ENCODE measurements around the gene FUT8. TPM values are rescaled to one million over a fixed set of nuclear protein-coding genes. Genes with fewer than 3 reads are reported as not detected.
"Not testable (repeated sequence)": the region's sequence is repeated elsewhere in the genome, so short reads cannot be mapped to it uniquely, and the experiment has no call there.

FUT8 gene
- polyA plus RNA-seq, 3 donors: 20.8 to 22.7 (median 21.2) TPM

DNA sequence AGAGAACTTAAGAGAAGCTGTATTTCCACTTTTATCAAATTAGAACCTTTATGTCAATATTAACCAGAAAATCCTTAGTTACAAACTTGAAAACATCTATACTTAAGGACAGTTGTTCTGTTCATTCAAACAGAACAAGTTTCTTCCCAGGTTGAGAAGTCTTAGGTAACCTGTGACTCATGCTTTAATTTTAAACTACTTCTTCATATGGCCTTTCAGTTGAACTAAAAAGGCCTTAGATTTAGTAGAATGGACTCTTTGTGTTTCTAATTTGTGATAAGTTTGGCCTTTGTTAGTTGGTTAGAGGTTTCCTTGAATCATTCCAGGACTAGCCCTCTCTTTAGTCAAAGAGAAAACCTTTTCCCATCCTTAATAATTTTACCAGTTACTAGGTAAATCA, 274.2 kb downstream of the FUT8 start:
- no peak for DNase-seq (ENCODE audit: low read depth in 3 of 3, low spot score in 2 of 3)

GRCh38 chr14:65689070-65689469, 276.5 kb downstream of the FUT8 start:
- no peak for DNase-seq (ENCODE audit: low read depth in 3 of 3, low spot score in 2 of 3)

DNA sequence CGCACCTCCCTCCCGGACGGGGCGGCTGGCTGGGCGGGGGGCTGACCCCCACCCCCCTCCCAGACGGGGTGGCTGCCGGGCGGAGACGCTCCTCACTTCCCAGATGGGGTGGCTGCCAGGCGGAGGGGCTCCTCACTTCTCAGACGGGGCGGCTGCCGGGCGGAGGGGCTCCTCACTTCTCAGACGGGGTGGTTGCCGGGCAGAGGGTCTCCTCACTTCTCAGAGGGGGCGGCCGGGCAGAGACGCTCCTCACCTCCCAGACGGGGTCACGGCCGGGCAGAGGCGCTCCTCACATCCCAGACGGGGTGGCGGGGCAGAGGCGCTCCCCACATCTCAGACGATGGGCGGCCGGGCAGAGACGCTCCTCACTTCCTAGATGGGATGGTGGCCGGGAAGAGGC, 280.0 kb downstream of the FUT8 start:
- not testable (repeated sequence) for DNase-seq (ENCODE audit: low read depth in 3 of 3, low spot score in 2 of 3)

GRCh38 chr14:65696801-65697200, 284.3 kb downstream of the FUT8 start:
- no peak for DNase-seq (ENCODE audit: low read depth in 3 of 3, low spot score in 2 of 3)

DNA sequence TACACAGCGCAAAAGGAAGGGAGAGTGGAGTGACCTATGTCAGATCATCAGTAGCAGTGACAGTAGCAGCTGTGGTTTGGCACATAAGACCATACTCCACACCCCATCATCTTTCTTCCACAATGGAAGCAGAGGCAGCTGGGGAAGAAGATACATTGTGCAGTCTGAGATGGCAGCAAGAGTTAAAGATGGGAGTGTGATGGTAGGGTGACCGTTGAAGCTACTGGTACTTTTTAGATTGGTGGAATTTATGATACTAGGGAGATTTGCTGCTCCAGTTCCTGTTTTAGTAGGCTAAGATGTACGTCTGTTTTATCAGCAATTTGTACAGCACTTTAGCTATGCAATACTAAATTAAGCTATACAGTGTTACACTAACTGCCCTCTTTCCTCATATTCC, 291.0 kb downstream of the FUT8 start:
- DNase-seq (ENCODE audit: low read depth in 3 of 3, low spot score in 2 of 3): no peak

DNA sequence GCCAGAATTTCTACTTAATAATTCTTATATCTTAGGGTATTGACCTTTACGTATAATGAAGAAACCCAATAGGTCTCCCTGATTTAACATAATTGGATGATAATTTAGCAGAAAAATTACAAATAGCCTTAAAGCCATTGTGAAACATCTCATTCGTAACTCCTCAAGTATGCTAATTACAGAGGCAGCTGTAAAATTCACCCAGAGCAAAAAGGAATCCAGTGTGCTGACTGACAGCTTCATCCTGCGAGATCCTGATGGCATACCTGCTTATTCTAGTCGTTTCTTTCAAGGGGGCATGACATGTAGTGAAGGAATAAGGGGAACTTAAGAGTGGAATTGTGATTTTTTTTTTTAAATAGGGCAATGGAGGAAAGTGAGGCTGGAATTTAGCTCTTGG, 291.5 kb downstream of the FUT8 start:
- DNase-seq (ENCODE audit: low read depth in 3 of 3, low spot score in 2 of 3): no peak

DNA sequence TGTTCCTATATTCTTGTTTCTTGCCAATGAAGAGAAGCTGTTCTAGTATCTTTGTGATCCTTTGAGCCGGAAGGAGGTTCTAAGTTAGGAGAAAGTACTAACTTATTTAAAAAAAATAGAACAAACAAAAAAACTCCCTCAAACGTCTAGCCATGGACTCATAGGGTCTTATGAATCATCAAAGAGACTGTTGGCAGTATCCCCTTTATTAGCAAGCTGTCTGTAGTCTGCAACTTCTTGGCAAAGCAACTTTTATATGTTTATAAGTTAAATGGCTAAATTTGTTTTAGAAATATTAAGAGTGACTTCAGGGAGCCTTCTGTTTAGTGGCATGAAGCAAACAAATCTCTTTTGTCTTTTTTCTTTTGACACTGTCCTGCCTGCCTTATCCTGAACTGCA, 291.9 kb downstream of the FUT8 start:
- no peak for DNase-seq (ENCODE audit: low read depth in 3 of 3, low spot score in 2 of 3)

DNA sequence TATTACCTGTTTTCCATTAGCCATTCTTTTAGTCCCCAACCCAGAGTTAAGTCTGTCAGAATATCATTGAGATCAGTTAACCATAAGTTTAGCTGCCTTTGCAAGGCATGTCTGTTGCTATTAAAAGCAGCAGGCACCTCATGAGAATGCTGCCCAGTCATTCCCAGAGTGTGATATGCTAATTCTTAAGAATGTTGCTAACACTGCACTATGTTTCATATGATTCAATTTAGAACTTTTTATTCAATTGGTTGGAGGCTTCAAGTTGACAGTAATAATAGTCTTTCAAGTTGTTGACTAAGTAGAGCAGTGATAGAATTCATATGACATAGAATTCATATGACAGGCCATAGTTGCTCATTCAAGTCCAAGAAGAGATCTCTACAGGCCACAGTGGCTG, 292.3 kb downstream of the FUT8 start:
- no peak for DNase-seq (ENCODE audit: low read depth in 3 of 3, low spot score in 2 of 3)

- no peak for DNase-seq (ENCODE audit: low read depth in 3 of 3, low spot score in 2 of 3)
Observed at GRCh38 chr14:65709576-65709975, 297.0 kb downstream of the FUT8 start.

- not testable (repeated sequence) for DNase-seq (ENCODE audit: low read depth in 3 of 3, low spot score in 2 of 3)
Observed at GRCh38 chr14:65716813-65717212, 304.3 kb downstream of the FUT8 start.

GRCh38 chr14:65717384-65717915, 304.9 kb downstream of the FUT8 start:
- DNase-seq (ENCODE audit: low read depth in 3 of 3, low spot score in 2 of 3): not testable (repeated sequence)

GRCh38 chr14:65718629-65719028, 306.1 kb downstream of the FUT8 start:
- no peak for DNase-seq (ENCODE audit: low read depth in 3 of 3, low spot score in 2 of 3)

GRCh38 chr14:65720171-65720570, 307.6 kb downstream of the FUT8 start:
- DNase-seq (ENCODE audit: low read depth in 3 of 3, low spot score in 2 of 3): no peak

- no peak for DNase-seq (ENCODE audit: low read depth in 3 of 3, low spot score in 2 of 3)
Observed at GRCh38 chr14:65720743-65721142, 308.2 kb downstream of the FUT8 start.

DNA sequence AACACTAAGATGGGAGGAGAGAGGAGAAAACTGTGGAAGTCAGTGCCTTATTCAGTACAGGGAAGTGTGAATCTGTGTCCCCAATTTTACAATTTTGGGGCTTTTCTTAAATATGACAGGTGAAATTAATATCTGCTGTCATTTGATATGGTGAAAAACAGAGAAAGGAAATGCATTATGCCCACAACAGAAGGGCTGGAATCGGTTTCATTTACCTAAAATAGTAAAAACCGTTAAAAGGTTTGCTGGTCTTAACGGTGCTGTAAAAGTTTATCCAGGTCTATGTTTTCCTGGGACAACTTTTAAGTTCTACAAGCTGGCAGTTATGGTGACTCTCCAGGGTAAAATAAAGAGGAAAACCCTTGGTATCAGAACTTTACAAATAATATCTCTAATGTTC, 310.8 kb downstream of the FUT8 start:
- no peak for DNase-seq (ENCODE audit: low read depth in 3 of 3, low spot score in 2 of 3)

- DNase-seq (ENCODE audit: low read depth in 3 of 3, low spot score in 2 of 3): no peak
Observed at GRCh38 chr14:65728604-65729003, 316.1 kb downstream of the FUT8 start.

- no peak for DNase-seq (ENCODE audit: low read depth in 3 of 3, low spot score in 2 of 3)
Observed at GRCh38 chr14:65729566-65729965, 317.0 kb downstream of the FUT8 start.

GRCh38 chr14:65731933-65732506, 319.5 kb downstream of the FUT8 start:
- no peak for DNase-seq (ENCODE audit: low read depth in 3 of 3, low spot score in 2 of 3)

DNA sequence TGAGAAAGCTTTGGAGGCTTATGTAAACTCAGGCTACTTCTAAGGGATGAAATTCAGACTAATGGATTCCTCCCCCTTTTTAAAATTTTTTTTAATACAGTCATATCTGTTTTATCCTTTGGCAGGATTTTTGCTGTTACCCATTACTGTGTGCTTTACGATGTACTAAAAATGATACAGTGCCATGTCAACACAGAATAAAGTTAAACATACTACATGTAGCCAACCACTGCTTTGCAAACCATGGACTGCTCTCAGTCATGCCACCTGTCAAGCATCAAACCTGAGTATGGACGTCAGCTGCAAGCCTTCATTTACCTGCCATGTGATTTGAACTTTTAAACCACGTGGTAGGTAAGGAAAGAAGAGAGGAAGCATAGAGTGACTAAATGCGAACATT, 325.8 kb downstream of the FUT8 start:
- no peak for DNase-seq (ENCODE audit: low read depth in 3 of 3, low spot score in 2 of 3)

DNA sequence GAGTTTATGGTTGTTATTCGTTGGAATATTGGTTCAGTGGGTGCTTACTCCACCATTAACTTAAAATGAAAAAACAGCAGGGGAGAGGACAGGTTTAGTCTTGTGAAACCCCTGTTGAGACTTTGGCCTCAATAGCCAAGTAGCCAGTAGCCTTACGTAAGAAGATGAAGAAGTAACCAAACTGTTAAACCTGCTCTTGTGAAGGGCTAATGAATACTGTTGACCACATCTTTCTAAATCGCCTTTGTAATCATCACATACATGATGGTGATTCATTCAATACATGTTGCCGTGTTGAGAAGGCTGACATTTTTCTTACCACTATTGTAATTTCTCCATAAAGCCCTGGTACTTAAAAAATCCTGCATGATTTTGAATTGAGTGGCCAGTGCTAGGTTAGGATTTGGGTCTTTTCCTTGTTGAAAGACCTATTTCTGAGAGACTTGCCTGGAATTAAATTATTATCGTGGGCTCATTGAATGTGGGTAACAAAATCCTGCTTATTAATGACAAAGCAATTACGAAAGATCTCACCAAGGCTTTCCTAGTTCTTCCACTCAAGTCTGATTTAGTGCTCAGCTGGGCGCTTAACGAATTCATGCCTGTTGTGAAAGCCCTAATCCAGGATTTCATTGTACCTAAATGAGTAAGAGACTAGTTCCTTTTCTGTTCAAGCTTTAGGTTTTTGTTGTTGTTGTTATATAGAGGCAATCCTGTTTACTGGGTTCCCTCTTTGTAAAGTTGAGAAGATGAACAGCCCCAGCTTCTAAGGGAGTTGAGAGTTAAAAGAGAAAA, 333.1 kb downstream of the FUT8 start:
- no peak for DNase-seq (ENCODE audit: low read depth in 3 of 3, low spot score in 2 of 3)

DNA sequence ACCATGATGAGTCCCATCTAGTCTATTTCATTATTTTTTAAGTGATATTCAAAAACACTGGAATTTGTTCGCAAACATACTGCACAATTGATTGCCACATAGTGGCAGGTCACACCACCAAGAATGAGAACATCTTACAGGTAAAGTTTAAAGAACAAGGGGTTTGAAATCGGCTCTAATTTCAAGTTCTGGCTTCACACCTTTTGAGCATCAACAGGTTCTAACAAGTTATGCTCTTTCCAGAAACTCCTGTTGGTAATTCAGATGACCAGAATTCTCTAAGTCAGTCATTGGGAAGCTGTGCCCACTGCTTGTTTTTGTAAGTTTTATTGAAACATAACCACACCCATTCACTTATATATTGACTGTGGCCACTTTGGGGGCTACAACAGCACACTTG, 336.3 kb downstream of the FUT8 start:
- DNase-seq (ENCODE audit: low read depth in 3 of 3, low spot score in 2 of 3): no peak

GRCh38 chr14:65749287-65749686, 336.8 kb downstream of the FUT8 start:
- no peak for DNase-seq (ENCODE audit: low read depth in 3 of 3, low spot score in 2 of 3)
